Metanephros (tissue), 1 donor: Measurements from ENCODE around the gene OR10H2. TPM values are rescaled to one million over a fixed set of nuclear protein-coding genes. Genes with fewer than 3 reads are reported as not detected.

Experiments used
- total RNA-seq: library from RNA; depleted of rRNA; stranded (reverse); fragments of >200 nt; gene quantifications from one replicate; pipeline ENCODE4 v1.2.3, GENCODE V29; 2014

The OR10H2 gene
- not detected for total RNA-seq

GRCh38 chr19:15727724-15728123, at the start of gene OR10H2:
Gene OR10H2 (plus strand): TSS chr19:15728024. CDS start chr19:15728044, 20 bp downstream.

GRCh38 chr19:15737722-15738121, 9.9 kb downstream of the OR10H2 start, which contains the start of gene OR10H3:
Gene OR10H3 (plus strand): TSS chr19:15737985. CDS start chr19:15741393, 3,408 bp downstream.

Other genes with a start within 250 kb of the OR10H2 start
- not detected for gene PGLYRP2, start 248.5 kb upstream of the OR10H2 start, total RNA-seq
- gene CYP4F22, start 219.5 kb upstream of the OR10H2 start, total RNA-seq = 0.23 TPM
- not detected for gene CYP4F8, start 112.8 kb upstream of the OR10H2 start, total RNA-seq
- gene CYP4F3, start 87.1 kb upstream of the OR10H2 start, total RNA-seq = 3.3 TPM
- 4.1 TPM for gene CYP4F12, start 54.9 kb upstream of the OR10H2 start, total RNA-seq
- not detected for gene OR10H3, start 10.0 kb downstream of the OR10H2 start, total RNA-seq
- not detected for gene OR10H5, start 59.6 kb downstream of the OR10H2 start, total RNA-seq
- gene OR10H1, start 87.6 kb downstream of the OR10H2 start, total RNA-seq = not detected
- not detected for gene CYP4F2, start 170.1 kb downstream of the OR10H2 start, total RNA-seq
- not detected for gene CYP4F11, start 206.5 kb downstream of the OR10H2 start, total RNA-seq
- not detected for gene OR10H4, start 221.0 kb downstream of the OR10H2 start, total RNA-seq